Measurements from ENCODE around the gene PHLDA2.

DNA sequence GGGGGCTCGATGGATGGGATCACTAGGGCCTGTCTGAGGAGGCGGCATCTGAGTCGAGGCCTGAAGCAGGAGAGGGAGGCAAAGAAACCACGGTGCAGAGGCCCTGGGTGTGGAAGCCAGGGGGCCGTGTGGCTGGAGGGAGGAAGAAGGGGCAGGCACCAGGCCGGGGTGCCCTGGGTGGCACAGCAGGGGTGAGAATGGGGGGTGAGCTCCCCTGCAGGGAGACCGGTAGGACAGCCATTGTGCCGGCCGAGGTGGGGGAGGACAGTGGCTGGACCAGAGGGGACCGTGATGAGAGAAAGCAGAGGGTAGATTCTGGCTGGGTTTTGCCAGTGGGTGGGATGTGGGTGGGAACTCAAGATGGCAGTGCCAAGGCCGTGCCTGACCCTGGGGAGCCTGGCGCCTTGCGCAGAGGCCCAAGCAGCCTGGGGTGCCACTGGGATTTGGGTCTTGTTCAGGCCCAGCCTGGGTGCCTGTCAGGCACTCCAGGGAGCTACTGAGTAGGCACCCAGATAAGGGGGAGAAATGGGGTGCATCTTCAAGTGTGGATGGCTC is 18.7 kb downstream of the PHLDA2 start:
- TF ChIP-seq EP300 (IDR thresholded peaks at IDR 0.05) (no peak), CTCF (IDR thresholded peaks at IDR 0.05) (no peak)
